GM18519 (cell line): ENCODE results near the gene RPS15.
"Not testable (repeated sequence)": the region's sequence is repeated elsewhere in the genome, so short reads cannot be mapped to it uniquely, and the experiment has no call there.

ENCODE experiments used
- ATAC-seq: cut with Tn5 transposase; IDR thresholded peaks from one replicate; pipeline ENCODE4 v1.9.1; 2021; ENCODE audit warnings: mild to moderate bottlenecking, moderate library complexity; ENCODE audit not compliant: unreplicated experiment, low FRiP score

Gene RPS15

DNA sequence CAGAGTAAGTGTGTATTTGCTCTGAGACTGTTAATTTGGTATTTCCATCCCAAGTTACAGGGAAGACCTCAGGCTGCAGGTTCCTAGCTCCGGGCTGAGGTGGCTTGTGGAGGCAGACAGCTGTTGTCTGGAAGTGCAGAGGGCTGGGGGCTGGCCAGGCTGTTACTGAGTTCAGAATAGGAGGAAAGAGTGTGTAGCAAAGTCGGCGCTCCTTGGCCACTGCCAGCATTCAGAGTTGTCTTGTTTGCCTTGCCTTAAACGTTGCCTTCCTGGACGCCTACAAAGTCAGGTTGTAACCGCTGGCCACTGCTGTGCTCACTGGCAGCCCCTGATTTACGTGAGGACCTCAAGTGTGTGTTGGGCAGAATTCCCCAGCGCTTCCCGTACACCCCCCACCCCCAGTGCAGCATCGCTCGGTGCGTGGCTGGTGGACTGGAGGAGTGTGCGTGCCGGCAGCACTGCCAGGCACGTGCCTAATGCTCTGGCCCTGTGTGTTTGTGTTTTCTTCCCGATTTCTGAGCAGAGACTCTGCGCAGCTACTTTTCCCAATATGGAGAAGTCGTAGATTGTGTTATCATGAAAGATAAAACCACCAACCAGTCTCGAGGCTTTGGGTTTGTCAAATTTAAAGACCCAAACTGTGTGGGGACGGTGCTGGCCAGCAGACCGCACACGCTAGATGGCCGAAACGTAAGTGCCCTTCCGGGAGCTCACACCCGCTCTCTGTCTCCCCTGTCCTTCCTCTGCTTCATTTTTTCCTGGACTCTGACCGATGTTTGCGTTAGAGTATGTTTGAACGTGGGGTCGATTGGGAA is 20.3 kb upstream of the RPS15 start:
- ATAC-seq, result no peak

GRCh38 chr19:1418496-1418775 is 19.8 kb upstream of the RPS15 start:
- no peak for ATAC-seq

- no peak for ATAC-seq
Measured at GRCh38 chr19:1418951-1419738, 19.1 kb upstream of the RPS15 start.

DNA sequence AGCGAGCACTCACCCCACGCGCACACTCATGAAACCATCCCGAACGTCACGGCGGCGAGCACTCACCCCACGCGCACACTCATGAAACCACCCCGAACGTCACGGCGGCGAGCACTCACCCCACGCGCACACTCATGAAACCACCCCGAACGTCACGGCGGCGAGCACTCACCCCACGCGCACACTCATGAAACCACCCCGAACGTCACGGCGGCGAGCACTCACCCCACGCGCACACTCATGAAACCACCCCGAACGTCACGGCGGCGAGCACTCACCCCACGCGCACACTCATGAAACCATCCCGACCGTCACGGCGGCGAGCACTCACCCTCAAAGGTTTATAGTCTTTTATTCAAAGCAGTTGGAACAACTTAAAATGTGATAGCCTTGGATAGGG is 18.1 kb upstream of the RPS15 start:
- not testable (repeated sequence) for ATAC-seq

DNA sequence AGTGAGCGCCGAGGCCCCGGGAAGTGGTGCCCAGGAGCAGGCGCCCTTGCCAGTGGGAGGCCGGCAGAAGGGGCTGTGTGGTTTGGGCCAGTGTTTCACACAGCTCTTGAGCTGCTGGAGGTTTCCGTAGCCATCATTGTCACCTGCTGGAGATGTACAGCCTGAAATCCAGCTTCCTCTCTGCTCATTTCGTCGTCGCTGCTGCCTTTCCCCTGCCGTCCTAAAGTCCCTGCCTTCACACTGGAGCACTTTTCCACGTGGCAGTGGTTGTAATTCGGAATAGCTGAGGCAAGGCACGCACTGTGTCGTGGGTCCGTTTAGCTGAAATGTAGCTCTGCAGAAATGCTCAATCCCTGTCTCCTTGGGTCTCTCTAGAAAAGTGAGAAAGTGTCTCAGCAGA is 17.6 kb upstream of the RPS15 start:
- ATAC-seq, result no peak

DNA sequence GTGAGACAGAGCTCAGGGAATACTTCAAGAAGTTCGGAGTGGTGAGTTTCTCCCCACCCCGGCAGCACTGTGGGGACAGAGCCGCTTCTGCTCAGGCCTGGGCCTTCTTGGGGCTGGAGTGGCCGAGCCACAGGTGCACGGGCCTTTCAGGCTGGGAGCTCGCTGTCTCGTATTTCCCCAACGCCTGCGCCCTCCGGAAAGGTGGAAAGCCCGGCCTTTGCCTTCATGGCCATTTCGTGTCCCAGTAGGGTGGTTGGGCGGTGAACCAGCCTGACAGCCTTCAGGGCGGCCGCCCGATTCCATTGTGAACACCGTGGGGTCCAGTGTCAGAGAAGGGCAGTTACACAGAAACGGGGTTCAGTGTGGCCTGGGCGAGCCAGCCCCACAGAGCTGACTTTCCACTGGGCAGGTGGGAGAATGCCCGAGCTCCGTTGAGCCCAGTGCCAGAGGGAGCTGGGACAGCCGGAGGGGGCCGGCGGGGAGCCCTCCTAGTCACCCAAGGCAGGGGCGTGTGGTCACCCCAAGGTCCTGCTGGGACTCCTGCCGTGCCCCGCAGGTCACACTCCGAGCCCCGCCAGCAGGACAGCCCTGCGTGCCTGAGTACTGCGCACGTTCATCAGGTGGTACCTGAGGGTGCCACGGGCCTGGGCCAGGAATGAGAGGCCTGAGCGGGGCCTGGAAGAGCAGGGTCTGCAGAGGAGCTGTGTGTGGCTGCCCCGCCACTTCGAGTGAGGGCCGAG is 16.8 kb upstream of the RPS15 start:
- ATAC-seq, result no peak

- ATAC-seq, result no peak
Measured at GRCh38 chr19:1421958-1422305, 16.3 kb upstream of the RPS15 start.

DNA sequence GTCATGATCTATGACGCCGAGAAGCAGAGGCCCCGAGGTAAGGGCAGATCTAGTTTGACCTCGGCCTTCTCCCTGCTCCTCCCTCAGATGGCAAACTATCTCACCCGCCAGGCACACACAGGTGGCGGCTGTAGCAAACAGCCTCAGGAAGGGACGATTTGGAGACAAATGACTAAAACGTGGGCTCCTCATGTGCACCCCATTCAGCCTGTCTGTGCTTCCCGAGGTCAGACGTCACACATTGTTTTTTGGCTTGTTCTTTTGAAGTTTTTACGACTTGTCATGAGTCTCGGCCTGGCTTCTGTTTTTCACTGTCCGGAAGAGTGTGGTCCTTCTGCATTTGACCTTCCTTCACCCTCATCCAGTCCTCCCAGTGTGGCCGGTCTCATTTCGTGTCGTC is 15.8 kb upstream of the RPS15 start:
- ATAC-seq, result no peak

DNA sequence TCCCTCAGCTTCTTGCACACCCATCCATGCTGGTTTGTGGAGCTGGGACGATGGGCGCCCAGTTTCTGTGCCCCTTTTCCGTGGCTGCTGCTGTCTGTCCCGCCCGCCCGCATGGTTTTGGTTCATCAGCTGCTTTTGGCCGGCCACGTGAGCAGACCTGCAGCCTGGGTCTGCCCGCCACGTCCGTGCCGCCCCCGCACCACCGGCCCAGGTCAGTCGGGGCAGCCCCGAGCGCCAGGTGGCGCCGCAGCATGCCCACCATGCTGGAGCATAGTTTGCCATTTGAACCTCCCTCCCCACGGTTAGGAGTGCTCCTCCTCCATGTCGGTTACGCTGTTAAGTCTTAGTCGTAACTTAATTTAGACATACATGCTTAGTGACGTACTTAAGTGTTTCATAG is 15.3 kb upstream of the RPS15 start:
- ATAC-seq, result no peak

GRCh38 chr19:1423436-1424191 is 14.6 kb upstream of the RPS15 start:
- no peak for ATAC-seq

- ATAC-seq, result no peak
Measured at GRCh38 chr19:1424192-1424955, 13.8 kb upstream of the RPS15 start.

DNA sequence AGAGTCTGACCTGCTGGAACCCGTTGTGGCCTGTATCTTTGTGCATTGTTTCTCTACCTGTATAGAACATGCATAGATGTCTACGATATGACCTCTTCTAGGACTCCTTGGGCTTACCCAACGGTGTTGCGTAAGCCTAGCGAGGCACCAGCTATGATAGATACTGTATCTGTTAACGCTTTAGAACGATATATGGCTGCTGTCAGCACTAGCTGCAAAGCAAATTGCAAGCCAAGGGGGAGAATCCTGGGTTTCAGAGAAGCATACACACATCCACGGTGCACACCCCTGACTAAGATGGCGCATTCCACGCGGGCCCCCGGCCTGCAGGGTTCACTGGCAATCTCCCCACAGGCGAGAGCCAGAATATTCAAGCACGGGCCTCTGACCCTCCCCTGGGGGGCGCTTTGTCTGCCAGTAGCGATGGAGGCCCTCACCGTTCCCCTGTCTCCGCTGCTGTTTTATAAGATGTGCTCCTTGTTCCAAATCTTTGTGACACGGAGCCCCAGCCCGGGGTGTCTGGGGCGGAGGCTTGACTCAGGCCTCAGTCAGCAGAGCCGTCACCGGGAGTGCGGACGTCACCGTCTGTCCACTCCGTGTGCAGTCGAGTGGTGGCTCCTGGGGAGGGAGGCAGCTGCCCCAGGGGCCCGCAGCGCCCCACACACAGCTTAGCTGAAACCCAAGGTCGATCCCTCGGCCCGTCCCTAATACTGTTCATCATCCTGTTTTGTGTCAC is 12.9 kb upstream of the RPS15 start:
- ATAC-seq, result no peak

DNA sequence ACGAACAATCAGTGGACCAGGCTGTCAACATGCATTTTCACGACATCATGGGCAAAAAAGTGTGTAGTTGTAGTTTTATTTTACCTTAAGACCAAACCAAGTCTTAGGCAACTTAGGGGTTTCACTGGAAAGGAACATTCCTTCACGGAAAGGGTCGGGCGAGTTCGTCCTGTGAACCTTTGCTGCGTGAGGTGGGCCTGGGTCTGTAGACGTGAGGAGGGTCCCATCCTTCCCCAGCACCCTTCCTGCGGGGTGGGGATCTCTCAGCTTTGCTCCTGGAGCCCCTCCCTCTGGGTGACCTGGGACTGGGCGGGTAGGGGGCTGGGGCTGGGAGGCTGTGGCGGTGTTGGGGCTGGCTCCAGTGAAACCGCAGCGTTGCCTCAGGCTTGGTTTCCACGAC is 12.3 kb upstream of the RPS15 start:
- no peak for ATAC-seq

DNA sequence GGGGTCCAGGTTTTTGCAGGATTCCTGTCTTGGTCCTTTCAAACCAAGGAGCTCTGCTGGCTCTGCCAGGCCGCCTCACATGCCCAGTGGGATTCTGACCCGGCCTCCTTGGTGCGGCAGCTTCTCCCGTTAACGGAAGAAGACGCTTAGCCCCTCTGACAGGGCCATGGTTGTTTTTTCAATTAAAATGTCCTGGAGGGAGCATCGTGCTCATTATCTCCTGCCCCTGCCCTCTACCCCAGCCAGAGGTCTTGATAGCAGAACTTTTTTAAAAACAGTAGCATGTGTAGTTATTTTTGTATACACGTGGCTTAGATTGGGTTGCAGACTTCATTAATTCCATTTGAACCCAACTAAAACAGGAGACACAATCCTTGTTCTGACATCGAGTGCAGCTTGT is 11.5 kb upstream of the RPS15 start:
- ATAC-seq, result no peak

DNA sequence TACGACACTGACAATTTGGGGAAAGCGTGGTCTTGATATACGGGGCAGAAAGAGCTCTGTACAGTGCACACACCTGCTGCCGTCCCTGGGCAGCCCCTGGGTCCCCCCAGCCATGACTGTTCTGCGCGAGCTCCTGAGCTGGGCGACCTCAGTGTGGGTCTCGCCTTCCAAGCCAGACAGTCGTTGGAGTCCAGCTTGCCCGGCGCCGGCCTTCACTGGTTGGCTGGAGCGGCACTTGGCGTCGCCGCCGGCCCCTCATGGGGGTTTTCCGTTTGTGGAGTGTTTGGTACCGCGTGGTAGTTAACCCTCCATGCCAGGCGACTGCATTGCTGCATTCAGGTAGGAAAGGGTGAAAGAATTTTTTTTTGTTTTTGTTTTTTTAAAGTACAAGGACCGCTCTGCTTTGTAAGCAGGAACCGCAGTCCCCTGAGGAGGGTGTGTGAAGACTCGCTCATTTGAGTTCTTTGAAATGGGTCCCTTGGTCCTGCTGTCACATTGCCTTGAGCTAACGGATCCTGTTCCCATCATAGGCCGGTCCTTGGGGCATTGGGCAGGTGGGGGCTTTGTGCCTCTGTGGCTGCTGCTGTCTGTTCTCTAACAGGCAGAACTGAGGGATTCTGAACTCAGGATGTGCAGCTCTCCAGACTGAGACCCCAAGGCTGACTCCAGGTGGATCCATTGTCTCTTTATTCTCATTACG is 10.8 kb upstream of the RPS15 start:
- no peak for ATAC-seq

DNA sequence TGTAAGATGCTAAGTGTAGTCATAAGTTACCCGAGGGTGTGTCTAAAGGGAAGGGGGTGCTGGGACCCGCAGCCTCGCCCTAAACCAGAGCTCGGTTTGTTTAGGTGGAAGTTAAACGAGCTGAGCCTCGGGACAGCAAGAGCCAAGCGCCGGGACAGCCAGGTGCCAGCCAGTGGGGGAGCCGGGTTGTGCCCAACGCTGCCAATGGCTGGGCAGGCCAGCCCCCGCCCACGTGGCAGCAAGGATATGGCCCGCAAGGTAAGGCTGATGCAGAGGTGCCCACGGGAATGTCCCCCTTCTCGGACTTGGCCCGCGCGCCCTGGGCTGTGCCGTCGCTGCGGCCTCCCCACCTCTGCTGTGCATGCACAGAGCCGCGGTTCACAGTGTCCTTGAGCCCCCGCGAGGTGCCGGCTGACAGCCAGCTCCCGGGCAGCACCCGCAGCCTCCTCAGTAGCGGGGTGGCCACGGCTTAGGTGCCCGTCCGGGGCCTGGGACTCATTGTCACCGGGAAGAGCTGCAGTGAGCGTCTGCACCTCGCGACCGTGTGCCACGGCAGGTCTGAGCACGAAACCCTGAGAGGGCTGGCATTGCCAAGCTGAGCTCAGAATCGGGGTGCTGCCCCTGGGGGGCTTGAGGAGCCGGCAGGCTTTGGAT is 9.3 kb upstream of the RPS15 start:
- no peak for ATAC-seq

- ATAC-seq, result no peak
Measured at GRCh38 chr19:1429750-1430149, 8.4 kb upstream of the RPS15 start.

- ATAC-seq, result no peak
Measured at GRCh38 chr19:1430246-1430645, 8.0 kb upstream of the RPS15 start.
